Panc1 (cell line): ENCODE data around the gene HOXA9.

Experiments
- CTCF ChIP-seq: fragments of 450-650 bp; IDR thresholded peaks from 2 replicates; pipeline ENCODE4 v1.5.1; 2017; ENCODE audit warnings: mild to moderate bottlenecking
- POLR2AphosphoS5 ChIP-seq: IDR thresholded peaks from 2 replicates; pipeline ENCODE4 v1.6.1; 2012; ENCODE audit warnings: mild to moderate bottlenecking, low read depth, low read length, moderate library complexity

- TF ChIP-seq CTCF (no peak), POLR2AphosphoS5 (no peak)
Measured at GRCh38 chr7:27186668-27187474, 21.5 kb upstream of the HOXA9 start.
